ENCODE data around the gene PRMT1.

DNA sequence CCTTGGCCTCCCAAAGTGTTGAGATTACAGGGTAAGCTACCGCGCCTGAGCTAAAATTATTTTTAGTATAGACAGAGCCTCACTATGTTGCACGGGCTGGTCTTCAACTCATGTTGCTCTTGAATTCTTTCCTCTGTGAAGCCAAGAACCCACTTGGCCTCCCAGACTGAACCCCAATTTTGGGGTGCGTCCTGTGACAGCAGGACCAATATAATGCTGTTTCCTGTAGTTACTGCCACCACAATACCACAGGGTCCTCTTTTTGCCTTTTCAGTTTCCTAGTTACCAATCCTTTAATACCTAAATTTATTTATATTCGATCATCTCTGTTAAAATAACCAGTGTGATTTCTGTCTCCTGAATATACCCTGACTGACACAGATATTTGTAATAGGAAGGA lies 53.1 kb downstream of the PRMT1 start:
- TF ChIP-seq, protein P1, sequence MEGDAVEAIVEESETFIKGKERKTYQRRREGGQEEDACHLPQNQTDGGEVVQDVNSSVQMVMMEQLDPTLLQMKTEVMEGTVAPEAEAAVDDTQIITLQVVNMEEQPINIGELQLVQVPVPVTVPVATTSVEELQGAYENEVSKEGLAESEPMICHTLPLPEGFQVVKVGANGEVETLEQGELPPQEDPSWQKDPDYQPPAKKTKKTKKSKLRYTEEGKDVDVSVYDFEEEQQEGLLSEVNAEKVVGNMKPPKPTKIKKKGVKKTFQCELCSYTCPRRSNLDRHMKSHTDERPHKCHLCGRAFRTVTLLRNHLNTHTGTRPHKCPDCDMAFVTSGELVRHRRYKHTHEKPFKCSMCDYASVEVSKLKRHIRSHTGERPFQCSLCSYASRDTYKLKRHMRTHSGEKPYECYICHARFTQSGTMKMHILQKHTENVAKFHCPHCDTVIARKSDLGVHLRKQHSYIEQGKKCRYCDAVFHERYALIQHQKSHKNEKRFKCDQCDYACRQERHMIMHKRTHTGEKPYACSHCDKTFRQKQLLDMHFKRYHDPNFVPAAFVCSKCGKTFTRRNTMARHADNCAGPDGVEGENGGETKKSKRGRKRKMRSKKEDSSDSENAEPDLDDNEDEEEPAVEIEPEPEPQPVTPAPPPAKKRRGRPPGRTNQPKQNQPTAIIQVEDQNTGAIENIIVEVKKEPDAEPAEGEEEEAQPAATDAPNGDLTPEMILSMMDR (IDR thresholded peaks at IDR 0.05): no peak
- TF ChIP-seq POLR2AphosphoS5 (IDR thresholded peaks at IDR 0.05; ENCODE audit: low read depth, low read length) (no peak), SIN3A (IDR thresholded peaks at IDR 0.05; ENCODE audit: borderline replicate concordance, insufficient read depth, low read depth, low read length) (no peak), TCF7L2 (IDR thresholded peaks at IDR 0.05; ENCODE audit: low read depth, low read length) (no peak)
- TF ChIP-seq, protein P2, sequence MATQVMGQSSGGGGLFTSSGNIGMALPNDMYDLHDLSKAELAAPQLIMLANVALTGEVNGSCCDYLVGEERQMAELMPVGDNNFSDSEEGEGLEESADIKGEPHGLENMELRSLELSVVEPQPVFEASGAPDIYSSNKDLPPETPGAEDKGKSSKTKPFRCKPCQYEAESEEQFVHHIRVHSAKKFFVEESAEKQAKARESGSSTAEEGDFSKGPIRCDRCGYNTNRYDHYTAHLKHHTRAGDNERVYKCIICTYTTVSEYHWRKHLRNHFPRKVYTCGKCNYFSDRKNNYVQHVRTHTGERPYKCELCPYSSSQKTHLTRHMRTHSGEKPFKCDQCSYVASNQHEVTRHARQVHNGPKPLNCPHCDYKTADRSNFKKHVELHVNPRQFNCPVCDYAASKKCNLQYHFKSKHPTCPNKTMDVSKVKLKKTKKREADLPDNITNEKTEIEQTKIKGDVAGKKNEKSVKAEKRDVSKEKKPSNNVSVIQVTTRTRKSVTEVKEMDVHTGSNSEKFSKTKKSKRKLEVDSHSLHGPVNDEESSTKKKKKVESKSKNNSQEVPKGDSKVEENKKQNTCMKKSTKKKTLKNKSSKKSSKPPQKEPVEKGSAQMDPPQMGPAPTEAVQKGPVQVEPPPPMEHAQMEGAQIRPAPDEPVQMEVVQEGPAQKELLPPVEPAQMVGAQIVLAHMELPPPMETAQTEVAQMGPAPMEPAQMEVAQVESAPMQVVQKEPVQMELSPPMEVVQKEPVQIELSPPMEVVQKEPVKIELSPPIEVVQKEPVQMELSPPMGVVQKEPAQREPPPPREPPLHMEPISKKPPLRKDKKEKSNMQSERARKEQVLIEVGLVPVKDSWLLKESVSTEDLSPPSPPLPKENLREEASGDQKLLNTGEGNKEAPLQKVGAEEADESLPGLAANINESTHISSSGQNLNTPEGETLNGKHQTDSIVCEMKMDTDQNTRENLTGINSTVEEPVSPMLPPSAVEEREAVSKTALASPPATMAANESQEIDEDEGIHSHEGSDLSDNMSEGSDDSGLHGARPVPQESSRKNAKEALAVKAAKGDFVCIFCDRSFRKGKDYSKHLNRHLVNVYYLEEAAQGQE (IDR thresholded peaks at IDR 0.05; ENCODE audit: insufficient read depth in 1 of 2, low read depth in 2 of 2, low read length in 1 of 2): no peak
